Hindlimb muscle (tissue), 1 donor: ENCODE results near the gene LPP. TPM values are rescaled to one million over a fixed set of nuclear protein-coding genes. Genes with fewer than 3 reads are reported as not detected.

Source experiments
- DNase-seq: peaks from one replicate; pipeline ENCODE4 v3.0.0-alpha.2; 2013
- polyA plus RNA-seq: library from polyadenylated mRNA; unstranded; fragments of 120-200 nt; gene quantifications from one replicate; pipeline ENCODE4 v1.2.1, GENCODE V29; 2013; ENCODE audit not compliant: insufficient read length

Gene LPP
- polyA plus RNA-seq, 1 donor, result 12.7 TPM

- DNase-seq, result no peak
Observed at GRCh38 chr3:188135271-188135670, 18.7 kb upstream of the LPP start.

- no peak for DNase-seq
Observed at GRCh38 chr3:188137051-188137450, 16.9 kb upstream of the LPP start.

GRCh38 chr3:188139466-188139865 is 14.5 kb upstream of the LPP start:
- no peak for DNase-seq

- no peak for DNase-seq
Observed at GRCh38 chr3:188146219-188146618, 7.7 kb upstream of the LPP start.

GRCh38 chr3:188147782-188148181 is 6.2 kb upstream of the LPP start:
- DNase-seq, result no peak

GRCh38 chr3:188148318-188148717 is 5.6 kb upstream of the LPP start:
- no peak for DNase-seq

- no peak for DNase-seq
Observed at GRCh38 chr3:188149587-188149986, 4.4 kb upstream of the LPP start.

- DNase-seq, result no peak
Observed at GRCh38 chr3:188150982-188151381, 3.0 kb upstream of the LPP start.

GRCh38 chr3:188151438-188151837 is 2.5 kb upstream of the LPP start:
- DNase-seq, result no peak

- peak; percentile 52 for DNase-seq
Observed at GRCh38 chr3:188152660-188153436, 1.1 kb upstream of the LPP start.

- DNase-seq, result peak; percentile 79
Observed at GRCh38 chr3:188153437-188154013, 432 bp upstream of the LPP start.

GRCh38 chr3:188154809-188155574 is 1.0 kb downstream of the LPP start:
- DNase-seq, result no peak

- no peak for DNase-seq
Observed at GRCh38 chr3:188156056-188156455, 2.1 kb downstream of the LPP start.

- no peak for DNase-seq
Observed at GRCh38 chr3:188157407-188157806, 3.5 kb downstream of the LPP start.

GRCh38 chr3:188157971-188158370 is 4.0 kb downstream of the LPP start:
- no peak for DNase-seq

GRCh38 chr3:188158731-188159310 is 4.9 kb downstream of the LPP start:
- no peak for DNase-seq

GRCh38 chr3:188160751-188161150 is 6.8 kb downstream of the LPP start:
- no peak for DNase-seq

- DNase-seq, result no peak
Observed at GRCh38 chr3:188164248-188164687, 10.3 kb downstream of the LPP start.

GRCh38 chr3:188165596-188165995 is 11.6 kb downstream of the LPP start:
- no peak for DNase-seq

GRCh38 chr3:188166441-188166840 is 12.5 kb downstream of the LPP start:
- DNase-seq, result no peak

GRCh38 chr3:188168186-188168585 is 14.2 kb downstream of the LPP start:
- DNase-seq, result no peak

GRCh38 chr3:188168648-188169047 is 14.7 kb downstream of the LPP start:
- no peak for DNase-seq

- DNase-seq, result no peak
Observed at GRCh38 chr3:188169830-188170455, 16.0 kb downstream of the LPP start.
